HepG2 (cell line): ENCODE results near the gene ILRUN. TPM values are rescaled to one million over a fixed set of nuclear protein-coding genes. Genes with fewer than 3 reads are reported as not detected.
A peak's percentile ranks its signal among the peaks of the same experiment; 100 is the strongest.

Source experiments
- ATAC-seq: fragments of 200-7000 bp; cut with Tn5 transposase; 3 replicates; pipeline ENCODE4 v1.9.1; 2020; ENCODE audit warnings: mild to moderate bottlenecking, moderate library complexity
- BruUV-seq: library from RNA; stranded (reverse); fragments of 400-500 nt; replicated peaks from 2 replicates; lab custom pipeline; 2021; lab: Mats Ljungman, UMichigan
- CTCF ChIA-PET: fragments of 300-600 bp; formaldehyde crosslinking; extraction: SDS; loops from one replicate; lab custom pipeline; 2021; ENCODE audit warnings: low total read pairs, inconsistent platforms, low intra/inter-chr PET ratio; lab: Yijun Ruan, JAX
- POLR2A ChIA-PET: fragments of 350-600 bp; sonication (Branson Sonifier 250); formaldehyde crosslinking; loops from one replicate; lab custom pipeline; 2020; ENCODE audit warnings: antibody characterized with exemption, inconsistent platforms; lab: Yijun Ruan, JAX
- DNase-seq: peaks from one replicate; pipeline ENCODE4 v3.0.0-alpha.2; 2015; ENCODE audit warnings: low spot score
- FAIRE-seq: peaks from 3 replicates; lab custom pipeline; 2011; peaks lifted over from hg19 to GRCh38; lab: Jason Lieb, UNC
- H2AFZ ChIP-seq: one replicate; pipeline ENCODE4 v1.6.1; 2011; ENCODE audit warnings: low read length, inconsistent platforms
- H3K27ac ChIP-seq: fragments of 300-600 bp; 3 replicates; pipeline ENCODE4 v1.8.0; 2011; ENCODE audit warnings: mixed run types, mild to moderate bottlenecking, mixed read lengths, low read length, inconsistent platforms; ENCODE audit not compliant: insufficient read depth; ENCODE audit errors: extremely low read length
- H3K27me3 ChIP-seq, 2 experiments: fragments of 200-600 bp in 1 of 2; 2 replicates in 1 of 2; 3 replicates in 1 of 2; pipeline versions ENCODE4 v1.6.0 to v1.8.0; 2011; ENCODE audit warnings: low read length in 2 of 2, mild to moderate bottlenecking in 2 of 2, moderate library complexity in 2 of 2, inconsistent platforms in 1 of 2; ENCODE audit not compliant: insufficient read depth in 2 of 2, control insufficient read depth in 1 of 2
- H3K36me3 ChIP-seq, 2 experiments: fragments of 200-600 bp in 1 of 2; replicated peaks in 1 of 2; 2 replicates in 1 of 2; 3 replicates in 1 of 2; pipeline versions ENCODE4 v1.5.1 to v1.8.0; 2011; ENCODE audit warnings: low read length in 2 of 2, inconsistent platforms in 1 of 2; ENCODE audit not compliant: insufficient read depth in 2 of 2, control insufficient read depth in 1 of 2
- H3K4me1 ChIP-seq: 2 replicates; pipeline ENCODE4 v1.5.1; 2012; ENCODE audit warnings: low read length, inconsistent platforms; ENCODE audit not compliant: insufficient read depth
- H3K4me2 ChIP-seq: 2 replicates; pipeline ENCODE4 v1.6.0; 2011; ENCODE audit warnings: low read depth, low read length, inconsistent platforms
- H3K4me3 ChIP-seq, 3 experiments: fragments of 200-600 bp in 1 of 3; sonication (generic), shearing (Covaris generic) in 1 of 3; replicated peaks in 1 of 3; 2 replicates each; pipeline ENCODE4 v1.5.1; 2011 to 2016; ENCODE audit warnings: low read length in 3 of 3, inconsistent platforms in 2 of 3, low read depth in 2 of 3, mild to moderate bottlenecking in 2 of 3, control low read depth in 1 of 3, mixed read lengths in 1 of 3; ENCODE audit not compliant: insufficient read depth in 1 of 3
- H3K79me2 ChIP-seq: one replicate; pipeline ENCODE4 v1.6.1; 2011; ENCODE audit warnings: low read length, inconsistent platforms; ENCODE audit not compliant: insufficient read depth
- H3K9ac ChIP-seq: 2 replicates; pipeline ENCODE4 v1.6.0; 2011; ENCODE audit warnings: mild to moderate bottlenecking, low read depth, low read length, inconsistent platforms; ENCODE audit not compliant: insufficient read depth
- H3K9me3 ChIP-seq: 2 replicates; pipeline ENCODE4 v1.5.1; 2012; ENCODE audit warnings: mild to moderate bottlenecking, low read length
- H4K20me1 ChIP-seq: 2 replicates; pipeline ENCODE4 v1.6.0; 2011; ENCODE audit warnings: inconsistent platforms, mild to moderate bottlenecking, low read length, moderate library complexity; ENCODE audit not compliant: insufficient read depth
- IRF1 ChIP-seq: sonication (generic); formaldehyde crosslinking; IDR thresholded peaks from 2 replicates; pipeline ENCODE4 v1.4.0; 2020; ENCODE audit warnings: low read depth, mild to moderate bottlenecking, missing genetic modification reagents
- ONECUT2 ChIP-seq: sonication (generic); formaldehyde crosslinking; IDR thresholded peaks from 2 replicates; pipeline ENCODE4 v1.4.0; 2020; ENCODE audit warnings: missing genetic modification reagents
- THAP7 ChIP-seq: sonication (generic); formaldehyde crosslinking; IDR thresholded peaks from 2 replicates; pipeline ENCODE4 v1.8.1; 2023; ENCODE audit warnings: mild to moderate bottlenecking, missing genetic modification reagents
- ZMYM3 ChIP-seq: sonication (generic); formaldehyde crosslinking; IDR thresholded peaks from 2 replicates; pipeline ENCODE4 v1.5.1; 2020; ENCODE audit warnings: mild to moderate bottlenecking, missing genetic modification reagents
- ZNF17 ChIP-seq: sonication (generic); formaldehyde crosslinking; IDR thresholded peaks from 2 replicates; pipeline ENCODE4 v1.5.0; 2020; ENCODE audit warnings: mild to moderate bottlenecking, missing genetic modification reagents
- WGBS: methylation state at CpG from one replicate; pipeline ENCODE4 v1.1.6; 2017; ENCODE audit warnings: low lambda C conversion rate; 5-methylcytosine and 5-hydroxymethylcytosine counted together
- in situ Hi-C: cut with HindIII; loops from 2 replicates; pipeline ENCODE4 v1.10.0; 2017; ENCODE audit warnings: low pct_unique_long_range_greater_than_20kb; ENCODE audit not compliant: extremely low pct_ligation_motif_present
- intact Hi-C: fragments of 100-400 bp; cut with micrococcal nuclease; formaldehyde crosslinking; loops from one replicate; pipeline ENCODE4 v1.10.0; 2022; ENCODE audit not compliant: unreplicated experiment
- polyA plus RNA-seq, 8 experiments: library from polyadenylated mRNA; depleted of rRNA in 3 of 8; stranded (reverse) in 7 of 8; unstranded in 1 of 8; fragments of >200 nt; fragmentation: Illumina TruSeq in 4 of 8; extraction: Trizol in 4 of 8; gene quantifications; 2 replicates each; pipeline versions ENCODE4 v1.2.1 to v1.2.3, GENCODE V29; 2011 to 2016; ENCODE audit warnings: low read depth in 4 of 8, missing spikeins in 1 of 8, mixed read lengths in 1 of 8; ENCODE audit not compliant: insufficient read depth in 1 of 8
- total RNA-seq, 5 experiments: library from RNA; depleted of rRNA; stranded (reverse); fragments of >200 nt; fragmentation: Illumina TruSeq; extraction: Trizol; gene quantifications; 2 replicates each; pipeline ENCODE4 v1.2.3, GENCODE V29; 2016; ENCODE audit warnings: low read depth in 1 of 5

Gene ILRUN
- total and polyA plus RNA-seq, 2 of the 13 experiments (the other 11 are each of a cell fraction or from before 2014, with no cell fraction given) = 45.5 to 66.6 TPM

GRCh38 chr6:34665019-34665418 is 31.5 kb downstream of the ILRUN start:
- FAIRE-seq = no peak
- no TSS peak for BruUV-seq
- H2AFZ ChIP-seq = no peak overlapping the region
- H3K4me1 ChIP-seq = peaks cover 98% of the 10 kb centered on the region
- H3K79me2 ChIP-seq = peaks cover 93% of the 10 kb centered on the region
- H3K36me3 ChIP-seq = no peaks in the 10 kb centered on the region
- in situ Hi-C loops = no loop called here
- DNase-seq = no peak
- no peak overlapping the region for H3K4me2 ChIP-seq
- CTCF ChIA-PET = no interaction called here
- TF ChIP-seq THAP7 (CRISPR knock-in tag) (no peak), ZNF17 (CRISPR knock-in tag) (0 out of 2 replicates have a peak, but pooled peaks have one; percentile 31), IRF1 (CRISPR knock-in tag) (no peak), ZMYM3 (CRISPR knock-in tag) (0 out of 2 replicates have a peak, but pooled peaks have one; percentile 45), ONECUT2 (no peak)
- TF ChIP-seq, all 625 proteins: peak for 2
- WGBS = 85% methylated on average over 4 of the region's 4 CpGs
- intact Hi-C loops = no loop called here
- POLR2A ChIA-PET = interaction anchor here (1.6 to 3.1 kb wide), 3 partner anchors 8 to 10 kb away, joined by 8 to 13 read pairs (median 10); no protein-coding TSS in a partner anchor
- peak overlapping the region; percentile 67 for H3K27ac ChIP-seq
- no peak overlapping the region for H3K4me3 ChIP-seq
- no peaks in the 10 kb centered on the region for H4K20me1 ChIP-seq
- H3K27me3 ChIP-seq = no peaks in the 10 kb centered on the region
- H3K9ac ChIP-seq = no peak overlapping the region
- H3K9me3 ChIP-seq = no peaks in the 10 kb centered on the region
- ATAC-seq = no peak
